Measurements from ENCODE around the gene ADAMTS2.

- no peak for TF ChIP-seq CTCF (IDR thresholded peaks at IDR 0.05)
- no peak for TF ChIP-seq EZH2 (IDR thresholded peaks at IDR 0.05)
These were observed 118.6 kb downstream of the ADAMTS2 start for GRCh38 chr5:179226696-179227095.

All from neural progenitor cell (in vitro differentiated cells).